ENCODE data around the gene FCRL5. TPM values are rescaled to one million over a fixed set of nuclear protein-coding genes. Genes with fewer than 3 reads are reported as not detected.

Gene FCRL5
- total RNA-seq, 6 experiments from 2014 or later: not detected

- H3K27ac Mint-ChIP-seq: no peak overlapping the region
- H3K9me3 Mint-ChIP-seq: no peaks in the 10 kb centered on the region
- H3K4me1 Mint-ChIP-seq (ENCODE audit: low read depth): no peaks in the 10 kb centered on the region
- no peak overlapping the region for H3K4me3 Mint-ChIP-seq
- no peak for DNase-seq
- peaks cover 9% of the 10 kb centered on the region; the same call in 1 of the 2 replicates for H3K27me3 Mint-ChIP-seq (ENCODE audit: insufficient read depth)
- H3K36me3 Mint-ChIP-seq (ENCODE audit: low read depth): no peaks in the 10 kb centered on the region
- TF ChIP-seq CTCF (IDR thresholded peaks at IDR 0.05): no peak
These were observed 68.7 kb downstream of the FCRL5 start for GRCh38 chr1:157483635-157484034.

DNA sequence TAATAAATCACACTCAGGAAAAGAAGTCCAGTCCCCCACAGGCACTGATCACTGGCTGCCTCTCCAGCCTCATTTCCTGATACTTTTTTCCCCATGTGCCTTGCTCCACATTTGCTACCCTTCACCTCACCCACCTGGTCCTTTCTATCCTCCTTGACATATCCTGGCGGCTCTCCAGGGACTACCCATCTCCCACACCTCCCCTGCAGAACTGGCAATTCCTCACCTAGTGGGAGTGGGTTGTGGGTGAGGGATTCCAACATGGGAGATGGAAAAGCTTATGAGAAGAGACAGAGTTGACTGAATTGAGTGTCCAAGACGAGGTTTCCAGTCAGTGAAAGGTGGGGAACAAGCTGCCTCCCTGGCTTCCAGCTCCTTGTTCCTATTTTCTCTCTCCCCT, 69.6 kb downstream of the FCRL5 start:
- Mint-ChIP-seq H3K27ac (no peak overlapping the region), H3K36me3 (ENCODE audit: low read depth) (no peaks in the 10 kb centered on the region), H3K27me3 (ENCODE audit: insufficient read depth) (peaks cover 9% of the 10 kb centered on the region; the same call in 1 of the 2 replicates), H3K4me1 (ENCODE audit: low read depth) (no peaks in the 10 kb centered on the region), H3K9me3 (no peaks in the 10 kb centered on the region), H3K4me3 (no peak overlapping the region)
- TF ChIP-seq CTCF (IDR thresholded peaks at IDR 0.05): no peak
- no peak for DNase-seq

DNA sequence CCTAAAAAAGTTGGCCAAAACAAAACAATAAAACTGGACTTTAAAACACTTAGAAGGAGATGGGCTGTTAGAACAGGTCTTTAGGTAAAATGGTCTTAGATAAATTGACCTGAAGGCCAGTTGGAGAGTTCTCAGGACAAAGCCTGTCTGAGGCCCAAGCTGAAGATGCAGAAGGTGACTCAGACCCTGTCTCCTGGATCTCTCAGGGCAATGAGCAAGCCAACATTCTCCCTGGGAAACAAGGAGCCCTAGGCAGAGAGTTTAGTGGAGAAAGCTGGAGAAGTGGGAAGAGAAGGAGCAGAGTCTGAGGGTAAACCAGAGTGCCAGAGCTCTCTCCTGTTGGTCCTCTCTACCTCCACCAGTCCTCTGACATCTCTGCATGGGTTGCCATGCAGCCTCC, 70.1 kb downstream of the FCRL5 start:
- Mint-ChIP-seq H3K36me3 (ENCODE audit: low read depth) (no peaks in the 10 kb centered on the region), H3K27ac (no peak overlapping the region), H3K4me3 (no peak overlapping the region), H3K9me3 (no peaks in the 10 kb centered on the region), H3K27me3 (ENCODE audit: insufficient read depth) (peaks cover 9% of the 10 kb centered on the region; the same call in 1 of the 2 replicates), H3K4me1 (ENCODE audit: low read depth) (no peaks in the 10 kb centered on the region)
- TF ChIP-seq CTCF (IDR thresholded peaks at IDR 0.05): no peak
- DNase-seq: no peak

GRCh38 chr1:157478030-157478429, 74.3 kb downstream of the FCRL5 start:
- no peak for TF ChIP-seq CTCF (IDR thresholded peaks at IDR 0.05)
- Mint-ChIP-seq H3K27me3 (ENCODE audit: insufficient read depth) (peaks cover 9% of the 10 kb centered on the region; the same call in 1 of the 2 replicates), H3K27ac (no peak overlapping the region), H3K4me3 (no peak overlapping the region), H3K9me3 (no peaks in the 10 kb centered on the region), H3K36me3 (ENCODE audit: low read depth) (no peaks in the 10 kb centered on the region), H3K4me1 (ENCODE audit: low read depth) (no peaks in the 10 kb centered on the region)
- DNase-seq: no peak

GRCh38 chr1:157477419-157477818, 74.9 kb downstream of the FCRL5 start:
- Mint-ChIP-seq H3K4me1 (ENCODE audit: low read depth) (no peaks in the 10 kb centered on the region), H3K27me3 (ENCODE audit: insufficient read depth) (peaks cover 3% of the 10 kb centered on the region; the same call in 1 of the 2 replicates), H3K27ac (no peak overlapping the region), H3K36me3 (ENCODE audit: low read depth) (no peaks in the 10 kb centered on the region), H3K4me3 (no peak overlapping the region), H3K9me3 (no peaks in the 10 kb centered on the region)
- DNase-seq: no peak
- TF ChIP-seq CTCF (IDR thresholded peaks at IDR 0.05): no peak

GRCh38 chr1:157472959-157473358, 79.4 kb downstream of the FCRL5 start:
- Mint-ChIP-seq H3K27me3 (ENCODE audit: insufficient read depth) (peaks cover 1% of the 10 kb centered on the region; the same call in 1 of the 2 replicates), H3K27ac (no peak overlapping the region), H3K36me3 (ENCODE audit: low read depth) (no peaks in the 10 kb centered on the region), H3K4me3 (no peak overlapping the region), H3K9me3 (no peaks in the 10 kb centered on the region), H3K4me1 (ENCODE audit: low read depth) (no peaks in the 10 kb centered on the region)
- no peak for DNase-seq
- no peak for TF ChIP-seq CTCF (IDR thresholded peaks at IDR 0.05)

All from HFFc6 (cell line).